Spinal cord (tissue), 10 donors: ENCODE data around the gene TTC29. TPM values are rescaled to one million over a fixed set of nuclear protein-coding genes. Genes with fewer than 3 reads are reported as not detected.

Experiments used
- DNase-seq, 6 donors: peaks; one replicate each; pipeline versions ENCODE4 v3.0.0 to v3.0.0-alpha.2; 2013 to 2015; ENCODE audit warnings: low spot score in 6 of 6, low read depth in 4 of 6
- H3K27ac ChIP-seq: one replicate; pipeline ENCODE4 v1.5.1; 2013; ENCODE audit warnings: low read depth, low read length, control low read depth
- H3K27me3 ChIP-seq: one replicate; pipeline ENCODE4 v1.6.1; 2013; ENCODE audit warnings: low read length; ENCODE audit not compliant: control insufficient read depth, insufficient read depth
- H3K36me3 ChIP-seq: one replicate; pipeline ENCODE4 v1.6.1; 2013; ENCODE audit warnings: low read length; ENCODE audit not compliant: control insufficient read depth, insufficient read depth
- H3K4me1 ChIP-seq: one replicate; pipeline ENCODE4 v1.6.1; 2013; ENCODE audit warnings: low read length; ENCODE audit not compliant: control insufficient read depth, insufficient read depth
- H3K4me3 ChIP-seq: one replicate; pipeline ENCODE4 v1.5.1; 2013; ENCODE audit warnings: low read depth, low read length, control low read depth
- H3K9me3 ChIP-seq: one replicate; pipeline ENCODE4 v1.6.1; 2013; ENCODE audit warnings: low read length; ENCODE audit not compliant: control insufficient read depth, insufficient read depth
- WGBS: methylation state at CpG from one replicate; pipeline ENCODE4 v1.1.5; 2013; ENCODE audit warnings: missing lambda C conversion rate; ENCODE audit not compliant: insufficient coverage; 5-methylcytosine and 5-hydroxymethylcytosine counted together
- long read RNA-seq, 4 donors: transcript quantifications; one replicate each; lab custom pipeline, GENCODE V29; 2026
- polyA plus RNA-seq, 2 donors: library from polyadenylated mRNA; unstranded; fragments of 120-200 nt; gene quantifications; one replicate each; pipeline ENCODE4 v1.2.1, GENCODE V29; 2013; ENCODE audit not compliant: insufficient read length in 2 of 2
- total RNA-seq, 2 donors: library from RNA; depleted of rRNA in 1 of 2; stranded (reverse); fragments of 120-200 nt in 1 of 2; fragments of >200 nt in 1 of 2; gene quantifications; one replicate each; pipeline versions ENCODE4 v1.2.3 to v1.2.4, GENCODE V29; 2013 to 2014
- donor health status: healthy.

TTC29 gene, protein sequence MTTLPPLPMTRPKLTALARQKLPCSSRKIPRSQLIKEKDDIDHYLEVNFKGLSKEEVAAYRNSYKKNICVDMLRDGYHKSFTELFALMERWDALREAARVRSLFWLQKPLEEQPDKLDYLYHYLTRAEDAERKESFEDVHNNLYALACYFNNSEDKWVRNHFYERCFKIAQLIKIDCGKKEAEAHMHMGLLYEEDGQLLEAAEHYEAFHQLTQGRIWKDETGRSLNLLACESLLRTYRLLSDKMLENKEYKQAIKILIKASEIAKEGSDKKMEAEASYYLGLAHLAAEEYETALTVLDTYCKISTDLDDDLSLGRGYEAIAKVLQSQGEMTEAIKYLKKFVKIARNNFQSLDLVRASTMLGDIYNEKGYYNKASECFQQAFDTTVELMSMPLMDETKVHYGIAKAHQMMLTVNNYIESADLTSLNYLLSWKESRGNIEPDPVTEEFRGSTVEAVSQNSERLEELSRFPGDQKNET
- total RNA-seq (1 to 10 TPM; 3.1 to 5.2 TPM), polyA plus RNA-seq (1 to 10 TPM; 1.7 to 2.5 TPM)
- long read RNA-seq, donor 1, result 0 reads
- long read RNA-seq, donor 2, result 0 reads
- long read RNA-seq, donor 3, result 0 reads
- long read RNA-seq, donor 4, partial matches to known transcripts, result 0 of 2 reads
- long read RNA-seq, donor 4, other reads (novel, unspliced or antisense), result 0 of 2 reads

DNA sequence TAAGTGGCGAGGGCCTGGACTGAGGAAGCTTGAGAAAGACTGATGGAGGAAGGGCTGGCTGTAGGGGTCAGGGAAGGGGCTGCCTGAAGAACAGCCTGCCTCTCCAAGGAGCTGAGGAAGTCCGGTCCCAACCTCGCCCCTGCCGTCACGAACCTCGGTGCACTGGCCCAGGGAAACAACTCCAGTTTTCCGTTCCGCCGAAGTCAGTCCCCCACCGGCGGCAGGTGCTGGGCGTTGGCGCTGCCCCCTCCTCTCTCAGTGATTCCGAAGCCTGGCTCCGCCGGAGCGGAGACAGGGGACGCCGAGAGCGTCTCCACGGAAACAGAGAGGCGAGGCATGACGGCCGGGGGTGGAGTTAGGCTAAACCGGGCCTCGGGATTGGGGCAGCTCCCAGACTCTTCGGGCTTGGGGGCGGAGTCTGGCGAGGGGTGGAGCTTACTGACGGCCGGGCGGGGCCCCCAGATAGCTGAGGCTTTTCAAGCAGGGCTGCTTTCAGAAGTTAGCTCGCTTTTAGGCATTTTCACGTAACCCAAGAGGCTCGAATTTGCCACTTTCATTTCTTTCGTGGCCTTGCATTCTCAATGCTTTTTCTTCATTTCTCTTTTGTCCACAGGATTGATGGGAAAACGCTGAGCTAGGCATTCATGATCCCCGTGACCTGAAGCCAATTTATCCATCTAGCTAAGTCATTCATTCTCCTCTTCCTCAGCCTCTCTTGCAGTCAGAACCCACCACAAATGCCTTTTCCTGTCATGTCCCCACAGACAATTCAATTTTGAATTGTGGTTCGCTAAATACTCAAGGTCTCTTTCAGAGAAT lies at the start of gene TTC29:
Gene TTC29, minus strand, starts transcription at position 309 of the 819 bp plus-strand sequence. CDS start 5,969 bp downstream, outside the sequence.
- no peaks in the 10 kb centered on the region for H3K27me3 ChIP-seq
- H3K27ac ChIP-seq, result no peak within 1 kb of the TSS
- peak; percentile 77 to 98 (median 86) for DNase-seq
- no peaks in the 10 kb centered on the region for H3K4me1 ChIP-seq
- under 1% methylated on average over 38 of the region's 39 CpGs for WGBS
- H3K36me3 ChIP-seq, result no peaks in the 10 kb centered on the region
- H3K4me3 ChIP-seq, result peak within 1 kb of the TSS; percentile 43
- H3K9me3 ChIP-seq, result no peaks in the 10 kb centered on the region

DNA sequence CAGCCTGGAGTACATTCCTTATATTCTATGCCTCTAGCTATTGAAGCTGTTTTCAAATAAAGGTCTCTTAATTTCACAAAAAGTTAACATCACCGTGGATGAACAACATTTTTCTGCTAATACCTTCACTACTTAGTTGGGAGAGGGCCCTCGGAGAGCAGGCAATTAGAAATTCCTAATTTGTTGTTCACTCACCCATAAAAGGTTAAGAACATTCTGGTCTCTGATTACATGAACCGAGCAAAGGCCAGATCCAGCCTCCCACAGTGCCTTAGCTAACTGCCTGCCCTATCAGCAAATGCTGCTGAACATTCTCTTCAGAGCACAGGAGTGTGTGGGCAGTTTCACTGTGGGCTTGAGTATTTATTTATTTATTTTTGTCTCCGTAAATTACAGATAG lies 36.0 kb upstream of the TTC29 start:
- Histone ChIP-seq H3K9me3 (peaks cover 1% of the 10 kb centered on the region), H3K4me1 (no peaks in the 10 kb centered on the region), H3K27me3 (no peaks in the 10 kb centered on the region), H3K36me3 (no peaks in the 10 kb centered on the region), H3K27ac (no peak overlapping the region), H3K4me3 (no peak overlapping the region)
- DNase-seq, result peak in 1 of 6 donors; percentile 18
- 60% methylated on average over 2 of the region's 4 CpGs for WGBS

DNA sequence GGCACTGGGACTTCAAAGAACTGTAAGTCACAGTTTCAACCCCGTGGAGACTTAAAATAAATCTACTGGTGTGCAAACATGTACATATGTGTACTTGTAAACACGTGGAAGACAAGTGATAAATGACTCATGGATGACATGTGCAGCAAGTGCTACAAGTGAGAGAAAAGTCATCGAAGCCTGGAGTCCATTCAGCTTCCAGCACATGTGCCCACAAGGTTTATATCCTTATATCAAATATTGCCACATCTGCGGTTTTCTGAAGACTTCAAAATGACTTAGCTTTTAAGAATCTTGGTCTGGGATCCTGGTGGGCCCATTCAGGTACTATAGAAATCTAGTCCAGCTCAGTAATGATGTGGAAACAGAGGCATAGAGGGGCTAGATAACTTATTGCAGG lies 33.0 kb upstream of the TTC29 start:
- WGBS, result 57% methylated on average over 1 of the region's 4 CpGs
- Histone ChIP-seq H3K4me3 (no peak overlapping the region), H3K9me3 (no peaks in the 10 kb centered on the region), H3K27ac (no peak overlapping the region), H3K36me3 (no peaks in the 10 kb centered on the region), H3K27me3 (no peaks in the 10 kb centered on the region), H3K4me1 (no peaks in the 10 kb centered on the region)
- no peak for DNase-seq

DNA sequence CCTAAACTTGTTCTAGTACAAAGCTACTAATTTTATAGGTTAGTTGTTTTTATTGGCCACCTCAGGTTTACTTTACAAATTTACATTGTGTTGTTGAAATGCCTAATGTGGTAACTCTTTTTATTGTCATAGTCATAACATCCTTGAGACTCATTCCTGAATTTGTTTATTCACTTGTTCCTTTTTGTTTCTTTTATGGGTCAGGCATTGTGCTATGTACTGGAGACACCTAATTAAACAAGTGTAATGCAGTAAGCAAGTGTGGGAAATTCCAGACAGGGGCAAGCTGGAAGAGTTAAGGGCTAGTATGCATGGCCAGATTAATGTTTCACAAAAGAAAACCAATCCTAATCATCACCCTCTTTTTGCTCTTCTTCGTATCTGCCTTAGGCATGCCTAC lies 30.5 kb upstream of the TTC29 start:
- Histone ChIP-seq H3K27ac (no peak overlapping the region), H3K4me1 (no peaks in the 10 kb centered on the region), H3K4me3 (no peak overlapping the region), H3K9me3 (no peaks in the 10 kb centered on the region), H3K27me3 (no peaks in the 10 kb centered on the region), H3K36me3 (no peaks in the 10 kb centered on the region)
- DNase-seq, result no peak
- WGBS, result no CpG with 5 or more reads among the region's 1 CpG

GRCh38 chr4:146975527-146975926 lies 29.9 kb upstream of the TTC29 start:
- Histone ChIP-seq H3K27me3 (no peaks in the 10 kb centered on the region), H3K36me3 (no peaks in the 10 kb centered on the region), H3K27ac (no peak overlapping the region), H3K9me3 (no peaks in the 10 kb centered on the region), H3K4me3 (no peak overlapping the region), H3K4me1 (no peaks in the 10 kb centered on the region)
- peak in 2 of 6 donors; percentile 16 to 70 for DNase-seq
- 63% methylated on average over 1 of the region's 1 CpG for WGBS

- Histone ChIP-seq H3K27me3 (no peaks in the 10 kb centered on the region), H3K4me1 (no peaks in the 10 kb centered on the region), H3K4me3 (no peak overlapping the region), H3K27ac (no peak overlapping the region), H3K36me3 (no peaks in the 10 kb centered on the region), H3K9me3 (no peaks in the 10 kb centered on the region)
- WGBS, result 100% methylated on average over 1 of the region's 3 CpGs
- DNase-seq, result no peak
Measured at GRCh38 chr4:146975036-146975435, 29.4 kb upstream of the TTC29 start.

GRCh38 chr4:146972036-146972435 lies 26.4 kb upstream of the TTC29 start:
- Histone ChIP-seq H3K4me1 (no peaks in the 10 kb centered on the region), H3K27me3 (no peaks in the 10 kb centered on the region), H3K4me3 (no peak overlapping the region), H3K27ac (no peak overlapping the region), H3K36me3 (no peaks in the 10 kb centered on the region), H3K9me3 (no peaks in the 10 kb centered on the region)
- WGBS, result no CpG with 5 or more reads among the region's 5 CpGs
- no peak for DNase-seq

DNA sequence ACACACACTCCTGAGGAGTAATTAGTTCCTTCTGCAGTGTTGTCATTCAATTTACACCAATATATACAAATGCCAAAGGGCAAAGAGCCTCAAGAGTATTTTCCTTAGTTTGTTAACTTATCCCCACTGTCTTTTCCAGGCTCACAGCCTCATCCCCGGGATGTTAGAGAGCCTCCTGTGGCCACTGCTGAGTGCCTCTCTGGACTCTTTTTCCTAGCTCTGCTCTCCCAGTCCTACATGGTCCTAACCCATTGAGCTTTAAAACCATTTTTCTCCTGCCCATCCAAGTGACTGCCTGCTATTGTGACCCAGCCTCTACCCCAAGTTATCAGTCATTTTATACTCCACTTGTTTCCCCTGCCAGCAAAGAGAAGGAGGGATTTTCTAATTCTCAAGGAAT lies 23.5 kb upstream of the TTC29 start:
- Histone ChIP-seq H3K4me3 (no peak overlapping the region), H3K27ac (no peak overlapping the region), H3K9me3 (no peaks in the 10 kb centered on the region), H3K27me3 (no peaks in the 10 kb centered on the region), H3K4me1 (no peaks in the 10 kb centered on the region), H3K36me3 (no peaks in the 10 kb centered on the region)
- DNase-seq, result no peak
- WGBS, result 77% methylated on average over 1 of the region's 1 CpG

- DNase-seq, result no peak
- Histone ChIP-seq H3K36me3 (no peaks in the 10 kb centered on the region), H3K27me3 (no peaks in the 10 kb centered on the region), H3K4me1 (no peaks in the 10 kb centered on the region), H3K9me3 (no peaks in the 10 kb centered on the region), H3K4me3 (no peak overlapping the region), H3K27ac (no peak overlapping the region)
- WGBS, result no CpG with 5 or more reads among the region's 2 CpGs
Measured at GRCh38 chr4:146960634-146961033, 15.0 kb upstream of the TTC29 start.
